Posterior cingulate gyrus (tissue), 11 donors: ENCODE results near the gene NHERF2.

Experiments
- DNase-seq, 10 donors: peaks; one replicate each; pipeline versions ENCODE4 v3.0.0 to v3.0.0-alpha.2; 2020 to 2021; ENCODE audit warnings: mixed read lengths in 3 of 10
- intact Hi-C: fragments of 100-400 bp; cut with DNase I; formaldehyde crosslinking; loops from one replicate; pipeline ENCODE4 v1.15.1; 2023

Gene NHERF2

GRCh38 chr16:2026461-2027023, at the start of gene NHERF2:
Gene NHERF2 (plus strand): TSS chr16:2026902. CDS start chr16:2027006, 104 bp downstream.
- intact Hi-C loops, result no loop called here
- DNase-seq, result peak in 2 of 10 donors; percentile 51 to 89

- DNase-seq, result no peak
- intact Hi-C loops, result no loop called here
Measured at GRCh38 chr16:1976951-1977874, 49.5 kb upstream of the NHERF2 start.

- intact Hi-C loops, result no loop called here
- no peak for DNase-seq
Measured at GRCh38 chr16:1977875-1978268, 48.8 kb upstream of the NHERF2 start.

- DNase-seq, result no peak
- intact Hi-C loops, result no loop called here
Measured at GRCh38 chr16:1978476-1979120, 48.1 kb upstream of the NHERF2 start.

- intact Hi-C loops, result no loop called here
- no peak for DNase-seq
Measured at GRCh38 chr16:1979271-1980029, 47.3 kb upstream of the NHERF2 start.

- intact Hi-C loops, result no loop called here
- DNase-seq, result no peak
Measured at GRCh38 chr16:1980030-1980769, 46.5 kb upstream of the NHERF2 start.

GRCh38 chr16:1980770-1981087, 46.0 kb upstream of the NHERF2 start:
- intact Hi-C loops, result no loop called here
- no peak for DNase-seq

- intact Hi-C loops, result no loop called here
- DNase-seq, result no peak
Measured at GRCh38 chr16:1981398-1981836, 45.3 kb upstream of the NHERF2 start, which contains the start of gene NOXO1. Gene NOXO1 (minus strand): TSS chr16:1981469. CDS start chr16:1981179, 290 bp downstream.

- peak in 2 of 10 donors; percentile 30 to 52 for DNase-seq
- intact Hi-C loops, result no loop called here
Measured at GRCh38 chr16:1982013-1982433, 44.7 kb upstream of the NHERF2 start.

- intact Hi-C loops, result no loop called here
- no peak for DNase-seq
Measured at GRCh38 chr16:1982991-1983543, 43.6 kb upstream of the NHERF2 start.

GRCh38 chr16:1983544-1984346, 43.0 kb upstream of the NHERF2 start, which contains the start of gene GFER:
Gene GFER (plus strand): TSS chr16:1984193. CDS start chr16:1984219, 26 bp downstream.
- peak; percentile 74 to 98 (median 84) for DNase-seq
- intact Hi-C loops, result no loop called here

- intact Hi-C loops, result no loop called here
- DNase-seq, result no peak
Measured at GRCh38 chr16:1984347-1985225, 42.1 kb upstream of the NHERF2 start.

GRCh38 chr16:1985466-1986150, 41.1 kb upstream of the NHERF2 start:
- no peak for DNase-seq
- intact Hi-C loops, result no loop called here

GRCh38 chr16:1987198-1987597, 39.5 kb upstream of the NHERF2 start:
- intact Hi-C loops, result no loop called here
- no peak for DNase-seq

- intact Hi-C loops, result no loop called here
- peak in 1 of 10 donors; percentile 88 for DNase-seq
Measured at GRCh38 chr16:1989209-1990100, 37.2 kb upstream of the NHERF2 start, which contains the start of gene SYNGR3. Gene SYNGR3 (plus strand): TSS chr16:1989970. CDS start chr16:1990103, 133 bp downstream.

- intact Hi-C loops, result no loop called here
Measured at GRCh38 chr16:1990101-1990350, 36.7 kb upstream of the NHERF2 start.

More at GRCh38 chr16:1990101-1990350, 36.7 kb upstream of the NHERF2 start:
- DNase-seq, result no peak
